Ramos (cell line): Measurements from ENCODE around the gene HACD2.

ENCODE experiments used
- in situ Hi-C: fragments of 300-500 bp; cut with MboI; formaldehyde crosslinking; loops from one replicate; pipeline ENCODE4 v1.14.3; 2022; ENCODE audit warnings: low sequenced_read_pairs; ENCODE audit not compliant: unreplicated experiment

HACD2 gene

DNA sequence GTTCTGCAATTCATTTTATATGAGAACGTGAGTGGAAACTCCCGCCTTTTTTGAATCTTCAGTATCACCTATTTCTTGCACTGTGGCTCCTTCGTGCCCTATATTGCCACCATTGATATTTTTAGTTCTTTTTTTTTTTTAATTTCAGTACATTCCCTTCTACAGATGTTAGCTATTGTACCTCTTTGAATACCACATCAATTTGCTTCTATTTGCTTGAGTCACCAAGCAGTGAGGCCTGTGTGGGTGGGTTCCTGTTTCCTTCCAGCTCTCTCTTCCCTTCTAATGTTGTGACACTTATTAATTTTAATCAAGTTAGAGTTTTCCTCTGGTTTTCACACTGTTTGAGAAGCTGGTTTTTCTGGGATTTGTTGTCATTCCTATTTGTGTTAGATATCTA, 8.7 kb downstream of the HACD2 start:
- in situ Hi-C loops: no loop called here

DNA sequence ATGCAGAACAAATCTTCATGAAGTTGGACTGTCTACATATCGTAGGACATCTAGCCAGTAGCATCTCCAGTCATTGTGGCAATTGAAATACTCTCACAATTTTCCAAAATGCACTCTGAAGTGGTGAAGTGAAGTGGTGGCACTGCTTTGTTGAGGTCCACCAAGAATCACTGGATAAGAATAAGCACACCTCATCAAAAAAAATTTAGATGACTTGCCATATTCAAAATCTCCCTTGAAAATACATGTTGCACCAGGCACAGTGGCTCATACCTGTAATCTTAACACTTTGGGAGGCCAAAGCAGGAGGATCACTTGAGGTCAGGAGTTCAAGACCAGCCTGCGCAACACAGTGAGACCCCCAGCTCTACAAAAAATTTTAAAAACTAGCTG, 12.9 kb downstream of the HACD2 start:
- in situ Hi-C loops: no loop called here

DNA sequence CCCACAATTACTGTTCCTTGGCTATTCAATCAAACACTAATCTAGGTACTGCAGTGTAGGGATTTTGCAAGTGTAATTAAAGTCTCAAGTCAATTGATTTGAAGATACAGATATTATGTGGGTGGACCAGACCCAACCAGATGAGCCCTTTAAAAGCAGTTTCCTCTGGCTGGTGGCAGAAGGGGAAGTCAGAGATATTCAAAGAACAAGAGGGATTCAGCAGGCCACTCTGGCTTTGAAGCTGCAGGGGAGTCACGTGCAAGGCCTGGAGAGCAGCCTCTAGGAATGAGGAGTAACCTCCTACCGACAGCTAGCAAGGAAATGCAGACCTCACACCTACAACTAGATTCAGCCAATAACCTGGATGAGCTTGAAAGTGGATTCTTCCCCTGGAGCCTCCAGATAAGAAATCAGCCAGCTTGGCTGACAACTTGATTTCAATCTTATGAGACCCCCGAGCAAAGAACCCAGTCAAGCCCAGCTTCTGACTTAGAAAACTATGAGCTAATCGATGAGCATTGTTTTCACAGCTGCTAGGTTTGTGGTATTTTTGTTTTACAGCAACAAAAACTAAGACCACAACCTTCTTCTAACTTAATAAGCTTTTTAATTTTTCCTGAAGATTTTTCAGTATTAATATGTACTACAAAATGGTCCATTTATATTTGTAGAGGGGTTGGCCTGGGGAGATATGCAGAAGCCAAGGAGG, 13.4 kb downstream of the HACD2 start:
- in situ Hi-C loops: no loop called here

DNA sequence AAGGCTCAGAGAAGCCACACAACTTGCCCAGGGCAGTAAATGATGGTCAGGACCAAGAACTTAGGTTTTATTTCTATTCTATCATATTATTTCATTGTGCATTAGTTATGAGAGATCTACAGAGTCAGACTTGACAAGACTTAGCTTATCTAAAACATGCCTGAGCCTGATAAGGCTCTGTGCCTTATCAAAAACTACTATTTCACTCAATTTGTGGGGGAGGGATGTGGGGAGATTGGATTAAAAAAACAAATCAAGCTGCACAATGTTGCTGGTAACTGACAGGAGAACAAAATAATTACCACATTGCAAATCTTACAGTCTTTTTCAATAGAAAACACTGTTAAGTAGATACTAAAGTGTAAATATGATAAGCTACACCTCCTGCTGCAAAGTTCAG, 16.0 kb downstream of the HACD2 start:
- in situ Hi-C loops: no loop called here

DNA sequence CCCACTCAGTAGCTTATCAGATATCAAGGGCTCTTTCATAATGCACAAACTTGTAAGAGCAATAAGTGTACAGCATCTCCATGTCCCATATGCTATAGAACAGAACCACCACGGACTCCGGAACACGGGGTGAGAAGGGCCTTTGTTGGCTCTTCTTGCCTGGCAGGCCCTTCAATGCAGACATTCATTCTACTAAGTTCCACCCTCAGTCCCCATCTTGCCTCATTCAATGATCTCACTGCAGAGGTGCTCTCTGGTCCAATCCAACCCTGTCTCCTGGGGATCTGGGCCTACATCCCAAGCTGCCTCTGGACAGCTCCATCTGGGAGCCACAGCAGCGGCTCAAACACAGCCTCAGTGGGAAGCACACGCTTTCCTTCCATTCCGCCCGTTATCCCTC, 16.8 kb downstream of the HACD2 start:
- in situ Hi-C loops: no loop called here

DNA sequence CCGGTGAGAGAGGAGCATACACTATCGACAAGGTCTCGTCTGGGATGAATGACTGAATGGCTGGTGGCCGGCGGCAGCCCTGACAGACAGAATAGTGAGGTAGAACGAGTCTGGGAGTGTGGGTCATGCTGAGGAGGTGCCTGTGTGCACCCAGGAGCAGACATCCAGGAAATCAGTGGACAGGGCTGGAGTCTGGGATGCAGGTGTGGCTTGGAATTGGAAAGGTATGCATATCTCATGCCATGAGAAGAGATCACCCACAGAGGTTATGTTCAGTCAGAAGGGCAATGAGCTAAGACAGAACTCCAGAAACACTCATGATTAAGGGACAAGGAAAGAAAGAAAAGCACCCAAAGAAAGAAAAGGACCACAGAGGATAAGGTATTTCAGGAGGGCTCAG, 20.8 kb downstream of the HACD2 start:
- in situ Hi-C loops: no loop called here

DNA sequence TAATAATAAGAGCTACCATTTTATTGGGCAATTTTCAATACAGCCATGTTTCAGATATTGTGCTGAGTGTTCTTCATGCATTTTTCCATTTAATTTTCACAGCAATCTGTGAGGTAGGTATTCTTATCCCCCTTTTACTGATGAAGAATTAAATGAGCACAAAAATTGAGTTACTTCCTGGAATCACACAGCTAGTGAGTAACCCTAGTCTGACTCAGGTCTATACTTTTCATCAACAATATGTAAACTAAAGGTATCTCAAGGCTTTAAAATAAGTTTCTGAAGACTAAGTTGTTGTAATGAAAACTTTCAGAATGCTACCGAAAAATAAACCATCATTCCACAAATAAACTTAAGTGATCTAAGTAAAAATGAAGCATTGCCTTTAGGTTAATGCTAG, 22.3 kb downstream of the HACD2 start:
- in situ Hi-C loops: no loop called here

DNA sequence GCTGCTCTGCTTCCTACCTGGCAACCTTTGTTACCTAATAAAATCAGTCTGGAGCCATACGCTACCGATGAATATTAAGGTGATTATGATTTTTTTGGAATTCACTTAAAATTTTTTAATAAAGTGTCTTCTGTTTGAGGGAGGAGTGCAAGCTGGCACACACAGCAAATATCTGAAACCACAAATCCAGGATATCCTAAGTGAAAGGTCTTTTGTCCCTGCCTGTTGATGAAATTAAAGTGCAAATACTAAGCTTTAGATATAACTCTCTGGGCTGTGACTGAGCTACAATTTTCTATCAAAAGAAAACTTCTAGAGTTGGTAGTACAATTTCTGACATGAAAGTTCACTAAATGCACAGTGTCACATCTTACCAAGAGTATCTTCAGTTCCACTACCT, 23.7 kb downstream of the HACD2 start:
- in situ Hi-C loops: no loop called here

DNA sequence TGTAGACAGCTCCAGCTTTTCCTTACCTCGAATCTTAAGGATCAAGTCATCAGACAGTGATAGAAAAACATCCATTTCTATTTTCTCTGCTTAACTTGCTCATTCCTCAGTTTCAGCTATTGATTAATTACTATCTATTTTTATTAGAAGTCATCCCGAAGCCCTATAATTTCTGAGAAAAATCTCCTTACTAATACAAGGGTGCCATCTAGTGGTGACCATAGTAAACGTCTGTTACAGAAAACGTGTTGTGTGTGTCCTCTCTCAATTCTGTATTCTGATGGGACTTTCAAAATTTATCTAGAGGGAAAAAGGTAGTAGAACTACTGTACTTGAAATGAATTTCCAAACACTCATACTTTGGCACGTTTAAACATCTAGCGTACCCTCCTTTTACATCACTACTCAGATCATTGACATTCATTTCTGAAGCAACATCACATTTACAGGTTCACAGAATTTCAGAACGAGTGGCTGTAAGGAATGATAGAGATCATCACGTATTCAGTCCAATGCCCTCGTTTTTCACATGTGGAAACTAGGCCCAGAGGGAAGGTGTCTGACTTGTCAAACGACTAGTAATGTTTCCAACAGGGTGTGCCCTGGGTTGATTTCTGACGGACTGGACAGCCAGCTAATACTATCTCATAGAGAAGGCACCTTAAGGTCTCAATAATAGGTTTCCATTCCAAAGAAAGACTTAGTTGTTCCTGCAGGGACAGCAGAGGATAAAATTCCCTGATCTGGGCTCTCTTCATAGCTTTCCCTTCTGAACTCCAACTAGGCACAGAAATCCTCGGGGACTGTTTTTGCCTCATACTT, 25.6 kb downstream of the HACD2 start:
- in situ Hi-C loops: no loop called here

DNA sequence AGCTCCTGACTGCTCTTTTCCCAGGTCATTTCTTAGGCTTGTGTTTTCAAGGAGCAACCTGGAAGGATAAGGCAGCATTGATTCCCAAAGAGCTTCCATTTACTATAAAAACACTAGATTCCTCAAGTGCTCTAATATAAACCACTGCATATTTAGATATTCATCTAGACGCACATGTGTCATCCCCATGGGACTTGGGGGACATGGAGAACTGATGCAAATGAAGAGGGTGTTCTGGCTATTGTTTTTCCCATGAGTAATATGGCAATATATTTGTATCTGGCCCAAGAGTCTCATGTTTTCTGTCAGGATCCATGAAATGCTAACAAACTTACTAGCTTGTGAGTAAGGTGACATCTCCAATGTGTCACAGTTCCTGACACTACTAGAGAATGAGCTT, 31.3 kb downstream of the HACD2 start:
- in situ Hi-C loops: no loop called here

DNA sequence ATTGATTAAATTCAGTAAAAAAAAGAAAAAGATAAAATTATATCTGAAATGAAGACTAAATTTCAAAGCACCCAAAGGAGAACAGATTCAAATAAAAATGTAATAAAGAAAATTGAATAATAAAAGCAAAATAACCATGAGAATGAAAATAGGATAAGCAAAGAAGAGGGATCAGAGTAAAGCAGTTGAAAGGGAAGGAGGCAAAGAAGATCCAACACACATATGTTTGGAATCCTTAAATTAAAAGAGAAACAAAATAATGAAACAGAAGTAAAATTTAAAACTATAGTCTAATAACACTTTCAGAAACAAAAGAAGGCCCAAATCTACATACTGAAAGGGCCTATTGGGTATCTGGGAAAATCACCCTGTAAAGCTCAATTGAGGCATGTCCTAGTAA, 32.1 kb downstream of the HACD2 start:
- in situ Hi-C loops: no loop called here

DNA sequence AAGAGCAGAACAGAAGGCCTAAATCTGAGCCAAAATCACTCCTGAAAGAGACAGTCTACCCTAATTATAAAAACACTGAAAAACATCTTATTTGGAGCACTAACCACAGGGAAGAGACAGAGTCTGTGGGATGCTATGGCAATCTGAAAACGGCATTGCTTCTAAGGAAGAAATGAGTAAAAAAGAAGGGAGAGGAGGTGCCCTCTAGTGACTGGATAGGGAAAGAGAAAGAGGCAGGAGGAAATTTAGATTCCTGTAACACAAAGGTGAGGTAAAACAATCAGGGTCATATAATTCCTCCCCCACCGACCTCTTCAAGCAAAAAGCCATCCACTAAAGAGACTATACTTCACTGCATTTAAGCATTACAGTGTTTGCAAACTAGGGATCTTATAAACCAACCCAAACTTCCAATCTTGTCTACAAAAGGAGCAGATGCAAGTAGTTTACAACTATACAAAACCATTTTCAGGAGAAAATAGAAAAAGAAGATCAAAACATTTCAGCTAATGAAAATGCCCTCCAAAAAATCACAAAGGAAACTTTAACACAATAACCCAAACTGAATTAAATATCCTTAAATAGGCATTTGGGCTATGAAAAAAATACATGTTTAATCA, 32.6 kb downstream of the HACD2 start:
- in situ Hi-C loops: no loop called here

DNA sequence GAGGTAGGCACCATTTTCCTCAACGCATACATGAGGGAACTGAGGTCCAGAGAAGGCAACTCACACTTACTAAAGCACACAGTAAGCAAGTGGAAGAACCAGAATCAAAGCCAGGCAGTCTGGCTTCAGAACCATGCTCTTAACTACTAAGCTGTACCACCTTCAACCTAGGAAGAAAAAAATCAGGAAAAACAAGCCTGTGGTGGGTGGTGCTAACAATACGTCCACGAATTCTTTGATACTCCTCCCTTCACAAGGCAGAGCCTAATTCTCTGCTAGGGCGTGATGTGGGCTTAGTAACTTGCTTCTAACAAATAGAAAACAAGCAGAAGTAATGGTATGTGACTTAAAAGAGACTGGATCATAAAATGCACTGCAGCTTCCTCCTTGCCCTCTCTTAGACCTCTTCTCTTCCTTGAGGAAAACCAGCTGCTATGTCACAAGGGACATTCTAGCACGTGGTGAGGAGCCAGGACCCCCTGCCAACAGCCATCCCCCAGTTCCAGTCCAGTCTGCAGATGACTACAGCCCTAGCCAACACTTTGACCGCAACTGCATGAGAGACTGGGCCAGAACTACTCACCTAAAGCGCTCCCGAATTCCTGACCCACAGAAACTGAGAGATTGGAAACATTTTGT, 36.9 kb downstream of the HACD2 start:
- in situ Hi-C loops: no loop called here

DNA sequence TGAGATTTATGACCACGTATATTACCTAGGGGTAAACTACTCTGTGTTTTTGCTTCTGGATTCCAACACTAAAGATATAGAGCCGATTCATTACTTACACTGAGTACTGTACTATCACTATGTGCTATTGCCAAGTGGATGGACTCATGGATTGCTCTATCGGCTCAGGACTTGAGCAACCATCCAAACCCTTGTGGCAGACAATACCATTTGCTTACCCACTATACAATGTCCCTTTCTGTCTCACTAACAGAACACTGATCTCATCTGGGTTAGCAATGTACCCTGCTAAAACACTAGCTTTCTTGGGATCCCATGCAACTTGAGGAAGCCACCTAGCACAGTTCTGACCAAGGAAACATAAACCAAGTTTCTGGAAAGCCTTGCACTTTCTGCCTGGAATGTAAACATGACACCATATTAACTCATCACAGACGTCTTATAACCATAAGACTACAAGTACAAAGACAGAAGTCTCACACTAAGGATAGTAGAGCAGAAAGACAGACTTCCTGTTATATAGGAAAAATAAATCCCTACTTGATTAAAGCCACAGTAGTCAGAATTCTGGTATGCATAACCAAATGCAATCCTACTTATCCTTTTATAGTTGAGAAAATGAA, 38.6 kb downstream of the HACD2 start:
- in situ Hi-C loops: no loop called here

DNA sequence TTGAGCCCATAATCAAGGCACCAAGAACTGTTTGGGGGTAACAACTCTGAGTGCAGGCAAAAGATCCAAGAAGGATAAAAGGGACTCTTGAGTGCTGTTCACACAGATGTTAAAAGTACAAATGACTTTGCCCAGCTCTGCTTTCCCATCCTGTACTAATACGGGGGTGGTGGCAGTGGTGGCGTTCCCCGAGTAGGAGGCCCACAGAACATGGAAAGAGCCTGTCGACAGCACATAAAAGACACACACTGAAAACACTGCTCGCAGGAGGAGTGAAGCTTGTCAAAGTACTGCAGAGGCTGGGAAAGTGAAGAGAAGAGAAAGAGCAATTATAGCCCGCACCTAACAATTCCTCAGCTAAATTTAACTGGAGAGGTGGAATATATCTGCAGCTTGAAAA, 40.9 kb downstream of the HACD2 start:
- in situ Hi-C loops: no loop called here

DNA sequence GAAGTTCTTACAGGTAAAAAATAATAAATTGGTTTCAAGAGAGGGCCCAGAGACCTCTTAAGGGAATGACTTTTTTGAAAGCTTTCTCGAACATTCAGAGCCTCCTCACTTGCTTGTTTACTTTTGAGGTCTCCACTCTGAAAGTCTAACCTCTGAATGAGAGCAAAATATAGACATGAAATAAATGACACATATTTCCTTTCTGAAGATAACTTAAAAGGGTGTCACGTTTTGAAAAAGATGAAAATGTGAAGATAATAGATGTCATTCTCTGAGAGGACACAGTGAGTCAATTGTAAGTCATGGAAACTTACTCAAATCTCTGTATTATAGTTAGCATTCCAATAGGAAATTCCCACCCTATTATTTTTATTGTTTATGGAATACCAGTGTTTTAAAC, 44.6 kb downstream of the HACD2 start:
- in situ Hi-C loops: no loop called here

DNA sequence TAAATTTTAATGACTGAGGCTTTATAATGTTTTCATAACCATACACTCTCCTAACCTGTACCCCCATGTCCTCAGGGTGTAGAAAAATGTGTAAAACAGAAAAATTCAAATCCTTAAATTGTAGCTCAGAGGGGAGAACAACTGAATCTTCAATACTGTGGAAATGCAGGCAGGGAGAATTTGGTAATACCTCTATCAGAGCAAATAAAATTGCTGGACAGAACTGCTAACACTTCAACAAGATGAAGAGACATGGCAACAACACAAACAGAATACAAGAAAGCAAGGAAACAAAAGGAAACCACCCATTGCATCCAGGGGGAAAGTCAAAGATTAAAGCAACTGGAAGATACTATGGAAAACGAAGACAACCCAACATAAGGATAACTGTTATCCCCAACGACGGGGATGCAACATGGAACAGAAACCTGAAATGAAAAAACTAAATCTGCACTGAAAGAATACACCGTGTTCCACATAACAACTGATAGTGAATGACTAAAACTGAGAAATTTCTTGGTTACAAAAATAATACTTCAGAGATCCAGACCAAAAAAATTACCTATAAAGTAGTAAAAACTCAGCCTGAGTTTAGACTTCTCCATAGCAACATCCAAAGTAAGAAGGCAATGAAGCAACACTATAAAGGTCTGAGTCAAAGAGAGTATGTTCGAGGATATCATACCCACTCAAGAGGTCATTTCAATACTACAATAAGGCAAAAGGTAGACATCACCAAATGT, 48.5 kb downstream of the HACD2 start:
- in situ Hi-C loops: no loop called here

DNA sequence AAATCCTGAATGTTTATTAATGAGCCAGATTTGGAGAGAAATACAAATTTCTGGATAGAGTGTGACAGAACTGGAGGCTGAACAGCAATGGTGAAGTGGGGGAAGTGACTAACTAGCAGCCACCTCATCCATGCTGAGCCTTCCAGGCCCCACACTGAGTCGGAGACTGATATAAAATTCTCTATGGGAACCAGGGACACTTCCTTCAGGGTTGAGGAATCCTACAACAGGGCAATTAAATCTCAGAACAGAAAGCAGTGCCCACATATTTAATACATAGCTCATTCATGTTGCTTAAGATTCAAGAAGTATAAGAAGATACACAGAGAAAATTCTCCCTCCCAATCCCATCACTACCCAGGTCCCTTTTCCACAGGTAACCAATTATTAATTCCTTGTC, 49.3 kb downstream of the HACD2 start:
- in situ Hi-C loops: no loop called here

DNA sequence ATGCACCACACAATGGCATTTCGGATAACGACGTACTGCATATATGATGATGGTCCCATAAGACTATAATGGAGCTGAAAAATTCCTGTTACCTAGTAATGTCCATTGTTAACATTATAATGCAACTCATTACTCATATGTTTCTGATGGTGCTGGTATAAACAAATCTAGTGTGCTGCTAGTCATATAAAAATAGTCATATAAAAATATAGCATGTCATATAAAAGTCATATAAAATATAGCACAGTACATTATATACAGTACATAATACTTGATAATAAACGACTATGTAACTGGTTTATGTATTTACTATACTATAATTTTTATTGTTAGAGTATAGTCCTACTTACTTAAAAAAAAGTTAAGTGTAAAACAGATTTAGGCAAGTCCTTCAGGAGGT, 50.6 kb downstream of the HACD2 start:
- in situ Hi-C loops: no loop called here

DNA sequence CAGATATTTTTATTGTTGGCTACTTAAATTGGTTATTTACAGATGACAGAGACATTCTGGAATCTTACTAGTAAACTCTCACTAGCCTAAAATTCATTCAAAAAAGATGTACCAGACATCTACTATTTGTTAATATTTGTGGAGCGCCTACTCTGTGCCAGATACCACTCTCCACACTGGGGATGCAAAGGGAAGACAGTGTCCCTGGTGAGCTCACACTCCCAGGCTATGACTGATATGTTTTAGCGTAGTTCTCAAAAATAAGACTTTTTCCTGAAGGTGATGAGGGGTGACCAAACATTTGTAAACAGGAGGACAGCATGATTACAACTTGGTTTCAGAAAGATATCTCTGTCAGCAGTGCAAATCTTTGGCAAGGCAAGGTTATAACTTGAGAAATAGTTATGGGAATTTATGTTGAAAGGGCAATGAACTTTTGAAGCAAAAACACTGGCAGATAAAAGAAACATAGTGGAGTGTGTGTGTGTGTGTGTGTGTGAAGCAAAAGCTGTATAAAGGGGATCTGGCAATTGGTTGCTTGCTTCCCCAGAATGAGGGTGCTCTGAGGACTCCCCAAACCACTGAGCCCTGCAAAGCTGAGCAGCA, 51.2 kb downstream of the HACD2 start:
- in situ Hi-C loops: no loop called here
